IMR-90 (cell line): ENCODE data around the gene CCM2. TPM values are rescaled to one million over a fixed set of nuclear protein-coding genes. Genes with fewer than 3 reads are reported as not detected.

Experiments used
- ATAC-seq: fragments of 200-7000 bp; cut with Tn5 transposase; 2 replicates; pipeline ENCODE4 v1.9.1; 2020; ENCODE audit warnings: low read depth, mild to moderate bottlenecking, moderate library complexity
- BruUV-seq: library from RNA; stranded (reverse); fragments of 400-500 nt; replicated peaks from 2 replicates; lab custom pipeline; 2021; lab: Mats Ljungman, UMichigan
- CTCF ChIA-PET: fragments of 300-600 bp; formaldehyde crosslinking; extraction: SDS; loops from one replicate; lab custom pipeline; 2021; ENCODE audit warnings: antibody characterized with exemption; lab: Yijun Ruan, JAX
- POLR2A ChIA-PET: fragments of 300-600 bp; sonication (Branson Sonifier 250); formaldehyde crosslinking; loops from one replicate; lab custom pipeline; 2022; ENCODE audit warnings: antibody characterized with exemption; ENCODE audit not compliant: unreplicated experiment; lab: Charles Lee
- DNase-seq: peaks from one replicate; pipeline ENCODE4 v3.0.0; 2013
- H2AFZ ChIP-seq: replicated peaks from 2 replicates; pipeline ENCODE3; 2013; ENCODE audit warnings: low read length, mild to moderate bottlenecking; ENCODE audit not compliant: poor library complexity
- H2AK5ac ChIP-seq: 2 replicates; pipeline ENCODE4 v1.6.1; 2013; ENCODE audit warnings: low read depth, low read length, inconsistent platforms
- H2AK9ac ChIP-seq: replicated peaks from 2 replicates; pipeline ENCODE3; 2013; ENCODE audit warnings: mild to moderate bottlenecking, low read depth, low read length, moderate library complexity; ENCODE audit not compliant: poor library complexity
- H2BK120ac ChIP-seq: 2 replicates; pipeline ENCODE4 v1.6.1; 2013; ENCODE audit warnings: low read depth, low read length, inconsistent platforms
- H2BK15ac ChIP-seq: 3 replicates; pipeline ENCODE4 v1.6.1; 2013; ENCODE audit warnings: low read depth, low read length, inconsistent platforms
- H2BK20ac ChIP-seq: 2 replicates; pipeline ENCODE4 v1.6.1; 2013; ENCODE audit warnings: low read depth, mild to moderate bottlenecking, inconsistent platforms, low read length, moderate library complexity
- H2BK5ac ChIP-seq: 2 replicates; pipeline ENCODE4 v1.6.1; 2013; ENCODE audit warnings: mild to moderate bottlenecking, low read depth, low read length, inconsistent platforms; ENCODE audit not compliant: poor library complexity, severe bottlenecking
- H3K14ac ChIP-seq: replicated peaks from 2 replicates; pipeline ENCODE4 v1.6.1; 2013; ENCODE audit warnings: low read depth, low read length, inconsistent platforms
- H3K18ac ChIP-seq: 2 replicates; pipeline ENCODE4 v1.6.1; 2013; ENCODE audit warnings: low read depth, low read length, control low read depth
- H3K23ac ChIP-seq: 2 replicates; pipeline ENCODE4 v1.6.1; 2013; ENCODE audit warnings: low read depth, low read length, inconsistent platforms
- H3K27ac ChIP-seq: 2 replicates; pipeline ENCODE4 v1.5.1; 2013; ENCODE audit warnings: mild to moderate bottlenecking, control low read depth, low read length; ENCODE audit not compliant: insufficient read depth
- H3K27me3 ChIP-seq: 2 replicates; pipeline ENCODE4 v1.6.1; 2013; ENCODE audit warnings: low read length; ENCODE audit not compliant: control insufficient read depth, insufficient read depth
- H3K36me3 ChIP-seq: 2 replicates; pipeline ENCODE4 v1.6.1; 2013; ENCODE audit warnings: low read length, mixed read lengths; ENCODE audit not compliant: control insufficient read depth, insufficient read depth
- H3K4ac ChIP-seq: 2 replicates; pipeline ENCODE4 v1.6.1; 2013; ENCODE audit warnings: low read depth, low read length, inconsistent platforms
- H3K4me1 ChIP-seq: 2 replicates; pipeline ENCODE4 v1.6.1; 2013; ENCODE audit warnings: low read length, mixed read lengths; ENCODE audit not compliant: control insufficient read depth, insufficient read depth
- H3K4me2 ChIP-seq: 2 replicates; pipeline ENCODE4 v1.6.1; 2013; ENCODE audit warnings: low read depth, mild to moderate bottlenecking, control low read depth, low read length, moderate library complexity
- H3K4me3 ChIP-seq: 2 replicates; pipeline ENCODE4 v1.5.1; 2013; ENCODE audit warnings: low read depth, mild to moderate bottlenecking, control low read depth, low read length, moderate library complexity; ENCODE audit not compliant: insufficient read depth
- H3K56ac ChIP-seq: 2 replicates; pipeline ENCODE4 v1.6.1; 2013; ENCODE audit warnings: low read length, inconsistent platforms; ENCODE audit not compliant: insufficient read depth; ENCODE audit errors: extremely low read depth
- H3K79me1 ChIP-seq, 2 experiments: 2 replicates each; pipeline ENCODE4 v1.6.1; 2013; ENCODE audit warnings: low read length in 2 of 2, inconsistent platforms in 1 of 2, low read depth in 1 of 2
- H3K9ac ChIP-seq: 2 replicates; pipeline ENCODE4 v1.6.1; 2013; ENCODE audit warnings: low read depth, low read length, control low read depth
- H3K9me1 ChIP-seq: 2 replicates; pipeline ENCODE4 v1.6.1; 2013; ENCODE audit warnings: low read length, inconsistent platforms; ENCODE audit not compliant: insufficient read depth
- H3K9me3 ChIP-seq: 2 replicates; pipeline ENCODE4 v1.6.1; 2013; ENCODE audit warnings: low read length; ENCODE audit not compliant: control insufficient read depth, insufficient read depth
- H4K20me1 ChIP-seq: 2 replicates; pipeline ENCODE4 v1.6.1; 2013; ENCODE audit warnings: low read length, inconsistent platforms; ENCODE audit not compliant: insufficient read depth
- H4K5ac ChIP-seq: 2 replicates; pipeline ENCODE4 v1.6.1; 2013; ENCODE audit warnings: mild to moderate bottlenecking, low read depth, low read length, control low read depth
- H4K8ac ChIP-seq, 2 experiments: 2 replicates each; pipeline ENCODE4 v1.6.1; 2013; ENCODE audit warnings: low read depth in 2 of 2, low read length in 2 of 2, control low read depth in 1 of 2, inconsistent platforms in 1 of 2
- H4K91ac ChIP-seq: 2 replicates; pipeline ENCODE4 v1.6.1; 2013; ENCODE audit warnings: low read depth, low read length, inconsistent platforms; ENCODE audit not compliant: insufficient read depth
- CEBPB ChIP-seq: IDR thresholded peaks from 2 replicates; pipeline ENCODE4 v1.6.1; 2012; ENCODE audit warnings: low read depth, low read length, improper control_type of control experiment
- MXI1 ChIP-seq: IDR thresholded peaks from 2 replicates; pipeline ENCODE4 v1.6.1; 2012; ENCODE audit warnings: low read depth, mild to moderate bottlenecking, low read length, moderate library complexity, borderline replicate concordance
- WGBS, 2 experiments: methylation state at CpG; one replicate each; pipeline versions ENCODE4 v1.1.5 to v1.1.7; 2013; ENCODE audit warnings: missing lambda C conversion rate in 2 of 2; ENCODE audit not compliant: insufficient read length in 1 of 2; ENCODE audit errors: extremely low coverage in 2 of 2; 5-methylcytosine and 5-hydroxymethylcytosine counted together
- dilution Hi-C: fragments of 300-500 bp; cut with HindIII; formaldehyde crosslinking; loops from one replicate; pipeline ENCODE4 v1.14.3; 2018; ENCODE audit warnings: low sequenced_read_pairs; ENCODE audit not compliant: unreplicated experiment
- in situ Hi-C: fragments of 300-500 bp; cut with MboI; formaldehyde crosslinking; loops from 3 replicates; pipeline ENCODE4 v1.14.3; 2019; ENCODE audit warnings: low sequenced_read_pairs, inconsistent platforms, mixed read lengths
- intact Hi-C: fragments of 100-400 bp; cut with micrococcal nuclease; formaldehyde crosslinking; loops from 2 replicates; pipeline ENCODE4 v1.10.0; 2022
- polyA plus RNA-seq, 3 experiments: library from polyadenylated mRNA; depleted of rRNA; stranded (reverse); fragments of >200 nt; gene quantifications; 2 replicates each; pipeline ENCODE4 v1.2.3, GENCODE V29; 2012; ENCODE audit warnings: low replicate concordance in 1 of 3
- total RNA-seq: library from RNA; depleted of rRNA; stranded (reverse); fragments of >200 nt; gene quantifications from 2 replicates; pipeline ENCODE4 v1.2.3, GENCODE V29; 2012
- TF ChIP-seq, protein P1 (sequence below): fragments of 150-350 bp; IDR thresholded peaks from 2 replicates; pipeline ENCODE4 v1.6.1; 2016; ENCODE audit warnings: low read depth, mild to moderate bottlenecking, low read length, moderate library complexity, borderline replicate concordance

Gene CCM2
- total and polyA plus RNA-seq, 2 of the 4 experiments (the other 2 are of a cell fraction) = 65.2 to 78.5 TPM

DNA sequence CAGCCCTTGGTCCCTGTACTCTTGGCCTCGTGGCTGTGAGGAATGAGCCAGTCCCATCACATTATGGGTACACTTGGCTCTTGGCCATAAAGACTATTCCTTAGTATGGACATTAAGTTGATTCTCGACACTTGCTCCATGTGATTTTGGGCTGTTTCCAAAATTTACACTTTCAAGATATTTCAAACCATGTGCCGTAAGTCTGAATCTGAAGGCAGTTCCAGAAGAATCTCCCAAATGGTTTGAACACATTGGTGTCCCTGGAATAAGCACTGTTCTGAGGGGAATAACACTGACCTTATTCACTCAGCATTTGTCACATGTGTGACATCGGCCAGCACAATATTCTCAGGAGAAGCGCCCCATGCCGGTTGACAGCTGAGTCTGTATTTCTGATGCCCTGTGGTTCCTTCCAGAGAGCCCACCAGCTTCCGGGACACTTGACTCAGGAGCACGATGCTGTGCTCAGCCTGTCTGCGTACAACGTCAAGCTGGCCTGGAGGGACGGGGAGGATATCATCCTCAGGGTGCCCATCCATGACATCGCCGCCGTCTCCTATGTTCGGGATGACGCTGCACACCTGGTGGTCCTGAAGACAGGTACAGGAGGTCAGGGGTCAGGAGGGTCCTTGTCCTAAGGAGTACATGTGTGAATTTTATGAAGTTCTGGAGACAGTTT lies 64.2 kb downstream of the CCM2 start:
- no peak overlapping the region for H3K9ac ChIP-seq
- H4K91ac ChIP-seq = no peak overlapping the region
- H3K27me3 ChIP-seq = no peaks in the 10 kb centered on the region
- CTCF ChIA-PET = no interaction called here
- intact Hi-C loops (no loop called here), dilution Hi-C loops (no loop called here), in situ Hi-C loops (no loop called here)
- H3K4ac ChIP-seq = no peak overlapping the region
- H3K9me1 ChIP-seq = peaks cover 16% of the 10 kb centered on the region
- H3K79me1 ChIP-seq = peaks cover 36 to 74% of the 10 kb centered on the region in 2 experiments
- no peak overlapping the region for H3K56ac ChIP-seq
- no peak overlapping the region for H2AFZ ChIP-seq
- no peak overlapping the region for H2AK9ac ChIP-seq
- no peak overlapping the region for H3K18ac ChIP-seq
- ATAC-seq = no peak
- H3K4me1 ChIP-seq = no peaks in the 10 kb centered on the region
- H3K4me3 ChIP-seq = no peak overlapping the region
- no peak overlapping the region for H3K23ac ChIP-seq
- H3K4me2 ChIP-seq = no peak overlapping the region
- no peak overlapping the region for H4K5ac ChIP-seq
- DNase-seq = no peak
- no peak for TF ChIP-seq MXI1
- TF ChIP-seq, protein P1, sequence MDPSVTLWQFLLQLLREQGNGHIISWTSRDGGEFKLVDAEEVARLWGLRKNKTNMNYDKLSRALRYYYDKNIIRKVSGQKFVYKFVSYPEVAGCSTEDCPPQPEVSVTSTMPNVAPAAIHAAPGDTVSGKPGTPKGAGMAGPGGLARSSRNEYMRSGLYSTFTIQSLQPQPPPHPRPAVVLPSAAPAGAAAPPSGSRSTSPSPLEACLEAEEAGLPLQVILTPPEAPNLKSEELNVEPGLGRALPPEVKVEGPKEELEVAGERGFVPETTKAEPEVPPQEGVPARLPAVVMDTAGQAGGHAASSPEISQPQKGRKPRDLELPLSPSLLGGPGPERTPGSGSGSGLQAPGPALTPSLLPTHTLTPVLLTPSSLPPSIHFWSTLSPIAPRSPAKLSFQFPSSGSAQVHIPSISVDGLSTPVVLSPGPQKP = no peak
- TF ChIP-seq CEBPB = no peak
- no peak overlapping the region for H3K27ac ChIP-seq
- no peak overlapping the region for H3K14ac ChIP-seq
- no peak overlapping the region for H4K8ac ChIP-seq
- no peak overlapping the region for H2AK5ac ChIP-seq
- POLR2A ChIA-PET = no interaction called here
- no peaks in the 10 kb centered on the region for H3K9me3 ChIP-seq
- BruUV-seq = no TSS peak
- no peak overlapping the region for H2BK15ac ChIP-seq
- no peak overlapping the region for H2BK120ac ChIP-seq
- H4K20me1 ChIP-seq = peaks cover 22% of the 10 kb centered on the region; the same call in 1 of the 2 replicates
- H2BK20ac ChIP-seq = no peak overlapping the region
- H2BK5ac ChIP-seq = no peak overlapping the region
- 89% methylated on average over 10 of the region's 16 CpGs; no CpG with 5 or more reads in 1 of the 2 experiments for WGBS, 2 experiments
- H3K36me3 ChIP-seq = peaks cover 38% of the 10 kb centered on the region
